ENCODE data around the gene HOATZ.

- TF ChIP-seq CTCF (conservative IDR thresholded peaks at IDR 0.05; ENCODE audit: low read depth, low read length): no peak
- no peak for TF ChIP-seq EZH2 (IDR thresholded peaks at IDR 0.05; ENCODE audit: low read length, unreplicated experiment)
These were observed 26.3 kb downstream of the HOATZ start for GRCh38 chr11:111540937-111541253.

All from PC-3 (cell line).